Measurements from ENCODE around the gene RHOD.

DNA sequence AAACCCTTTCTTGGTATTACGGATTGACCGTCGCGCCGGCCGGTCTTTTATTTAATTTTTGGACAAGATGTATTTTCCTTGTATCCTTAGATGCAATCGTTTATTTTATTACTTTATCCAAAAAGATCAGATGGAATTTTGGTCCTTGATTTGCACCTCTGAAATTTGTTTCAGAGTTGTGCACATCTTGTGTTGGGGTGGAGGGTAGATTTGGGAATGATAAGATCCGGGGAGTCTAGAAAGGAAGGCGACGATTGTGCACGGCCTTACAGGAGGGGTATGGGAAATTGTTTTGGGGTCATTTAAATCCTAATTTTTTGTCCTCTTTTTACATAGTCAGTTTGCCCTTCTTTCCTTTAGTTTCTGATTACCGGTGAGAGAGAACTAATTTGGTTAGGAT is 63.8 kb downstream of the RHOD start:
- TF ChIP-seq POLR2A (IDR thresholded peaks at IDR 0.05; ENCODE audit: low read length) (no peak), GATA1 (IDR thresholded peaks at IDR 0.05; ENCODE audit: low read depth, low read length) (no peak)
